Measurements from ENCODE around the gene EDC3.

EDC3 gene

GRCh38 chr15:74615508-74616365 lies 80.1 kb downstream of the EDC3 start, which contains the start of gene CLK3:
Gene CLK3, plus strand, starts transcription at chr15:74615836. Its CDS starts 3,361 bp downstream, at chr15:74619197.
- H3K9me3 Mint-ChIP-seq, result no peaks in the 10 kb centered on the region
- no peaks in the 10 kb centered on the region for H3K27me3 Mint-ChIP-seq
- peaks cover 20% of the 10 kb centered on the region for H3K36me3 Mint-ChIP-seq

GRCh38 chr15:74614744-74615507 lies 80.9 kb downstream of the EDC3 start:
- Mint-ChIP-seq H3K4me1 (peaks cover 38% of the 10 kb centered on the region), H3K4me3 (peak overlapping the region; percentile 90), H3K36me3 (peaks cover 11% of the 10 kb centered on the region), H3K9me3 (no peaks in the 10 kb centered on the region), H3K27ac (peak overlapping the region; percentile 98), H3K27me3 (no peaks in the 10 kb centered on the region)
- peak; percentile 80 for ATAC-seq

More at GRCh38 chr15:74615508-74616365, 80.1 kb downstream of the EDC3 start, which contains the start of gene CLK3:
- ATAC-seq, result peak; percentile 93
- Mint-ChIP-seq H3K27ac (peak within 1 kb of the TSS; percentile 98), H3K4me3 (peak within 1 kb of the TSS; percentile 90), H3K4me1 (peaks cover 46% of the 10 kb centered on the region)

GRCh38 chr15:74613953-74614743 lies 81.7 kb downstream of the EDC3 start:
- H3K4me1 Mint-ChIP-seq, result peaks cover 30% of the 10 kb centered on the region

GRCh38 chr15:74613089-74613952 lies 82.5 kb downstream of the EDC3 start:
- ATAC-seq, result no peak
- peak overlapping the region; percentile 90 for H3K4me3 Mint-ChIP-seq
- H3K27ac Mint-ChIP-seq, result peak overlapping the region; percentile 98
- H3K9me3 Mint-ChIP-seq, result no peaks in the 10 kb centered on the region
- peaks cover 6% of the 10 kb centered on the region for H3K36me3 Mint-ChIP-seq
- H3K4me1 Mint-ChIP-seq, result peaks cover 22% of the 10 kb centered on the region
- no peaks in the 10 kb centered on the region for H3K27me3 Mint-ChIP-seq

More at GRCh38 chr15:74613953-74614743, 81.7 kb downstream of the EDC3 start:
- Mint-ChIP-seq H3K36me3 (peaks cover 6% of the 10 kb centered on the region), H3K9me3 (no peaks in the 10 kb centered on the region), H3K4me3 (peak overlapping the region; percentile 90), H3K27ac (peak overlapping the region; percentile 98), H3K27me3 (no peaks in the 10 kb centered on the region)
- ATAC-seq, result no peak

GRCh38 chr15:74612677-74613076 lies 83.1 kb downstream of the EDC3 start:
- Mint-ChIP-seq H3K27me3 (no peaks in the 10 kb centered on the region), H3K9me3 (no peaks in the 10 kb centered on the region), H3K4me1 (peaks cover 15% of the 10 kb centered on the region), H3K27ac (peak overlapping the region; percentile 98), H3K4me3 (peak overlapping the region; percentile 13), H3K36me3 (peaks cover 3% of the 10 kb centered on the region)
- no peak for ATAC-seq

- no peaks in the 10 kb centered on the region for H3K36me3 Mint-ChIP-seq
- ATAC-seq, result no peak
- H3K27me3 Mint-ChIP-seq, result no peaks in the 10 kb centered on the region
- H3K9me3 Mint-ChIP-seq, result no peaks in the 10 kb centered on the region
- H3K4me3 Mint-ChIP-seq, result no peak overlapping the region
- peaks cover 7% of the 10 kb centered on the region for H3K4me1 Mint-ChIP-seq
- H3K27ac Mint-ChIP-seq, result no peak overlapping the region
Observed at GRCh38 chr15:74611834-74612233, 84.0 kb downstream of the EDC3 start.

GRCh38 chr15:74611341-74611740 lies 84.5 kb downstream of the EDC3 start:
- no peaks in the 10 kb centered on the region for H3K36me3 Mint-ChIP-seq
- H3K9me3 Mint-ChIP-seq, result no peaks in the 10 kb centered on the region
- peaks cover 2% of the 10 kb centered on the region for H3K4me1 Mint-ChIP-seq
- no peak overlapping the region for H3K4me3 Mint-ChIP-seq
- H3K27ac Mint-ChIP-seq, result no peak overlapping the region
- ATAC-seq, result no peak
- H3K27me3 Mint-ChIP-seq, result no peaks in the 10 kb centered on the region

- Mint-ChIP-seq H3K4me3 (no peak overlapping the region), H3K4me1 (no peaks in the 10 kb centered on the region), H3K27me3 (no peaks in the 10 kb centered on the region), H3K9me3 (no peaks in the 10 kb centered on the region), H3K36me3 (no peaks in the 10 kb centered on the region), H3K27ac (no peak overlapping the region)
- ATAC-seq, result no peak
Observed at GRCh38 chr15:74610302-74610951, 85.4 kb downstream of the EDC3 start.

- H3K36me3 Mint-ChIP-seq, result no peaks in the 10 kb centered on the region
- H3K4me1 Mint-ChIP-seq, result no peaks in the 10 kb centered on the region
- H3K9me3 Mint-ChIP-seq, result no peaks in the 10 kb centered on the region
- no peak for ATAC-seq
- H3K4me3 Mint-ChIP-seq, result no peak overlapping the region
- no peak overlapping the region for H3K27ac Mint-ChIP-seq
- H3K27me3 Mint-ChIP-seq, result no peaks in the 10 kb centered on the region
Observed at GRCh38 chr15:74609938-74610301, 85.9 kb downstream of the EDC3 start.

GRCh38 chr15:74608786-74609185 lies 87.0 kb downstream of the EDC3 start:
- Mint-ChIP-seq H3K4me3 (no peak overlapping the region), H3K4me1 (no peaks in the 10 kb centered on the region), H3K27me3 (no peaks in the 10 kb centered on the region), H3K36me3 (no peaks in the 10 kb centered on the region), H3K9me3 (no peaks in the 10 kb centered on the region), H3K27ac (no peak overlapping the region)
- no peak for ATAC-seq

- H3K36me3 Mint-ChIP-seq, result no peaks in the 10 kb centered on the region
- H3K27ac Mint-ChIP-seq, result no peak overlapping the region
- H3K4me3 Mint-ChIP-seq, result no peak overlapping the region
- H3K27me3 Mint-ChIP-seq, result no peaks in the 10 kb centered on the region
- H3K9me3 Mint-ChIP-seq, result no peaks in the 10 kb centered on the region
- no peaks in the 10 kb centered on the region for H3K4me1 Mint-ChIP-seq
- no peak for ATAC-seq
Observed at GRCh38 chr15:74605795-74606150, 90.1 kb downstream of the EDC3 start.

GRCh38 chr15:74604983-74605794 lies 90.6 kb downstream of the EDC3 start:
- Mint-ChIP-seq H3K9me3 (no peaks in the 10 kb centered on the region), H3K27ac (no peak overlapping the region), H3K36me3 (no peaks in the 10 kb centered on the region), H3K27me3 (no peaks in the 10 kb centered on the region), H3K4me3 (no peak overlapping the region), H3K4me1 (no peaks in the 10 kb centered on the region)
- ATAC-seq, result no peak
